Measurements from ENCODE around the gene TMEM239.

The TMEM239 gene

GRCh38 chr20:2851086-2851485, 34.9 kb downstream of the TMEM239 start:
- DNase-seq: no peak

- DNase-seq: no peak
Measured at GRCh38 chr20:2858591-2858990, 42.4 kb downstream of the TMEM239 start.

DNA sequence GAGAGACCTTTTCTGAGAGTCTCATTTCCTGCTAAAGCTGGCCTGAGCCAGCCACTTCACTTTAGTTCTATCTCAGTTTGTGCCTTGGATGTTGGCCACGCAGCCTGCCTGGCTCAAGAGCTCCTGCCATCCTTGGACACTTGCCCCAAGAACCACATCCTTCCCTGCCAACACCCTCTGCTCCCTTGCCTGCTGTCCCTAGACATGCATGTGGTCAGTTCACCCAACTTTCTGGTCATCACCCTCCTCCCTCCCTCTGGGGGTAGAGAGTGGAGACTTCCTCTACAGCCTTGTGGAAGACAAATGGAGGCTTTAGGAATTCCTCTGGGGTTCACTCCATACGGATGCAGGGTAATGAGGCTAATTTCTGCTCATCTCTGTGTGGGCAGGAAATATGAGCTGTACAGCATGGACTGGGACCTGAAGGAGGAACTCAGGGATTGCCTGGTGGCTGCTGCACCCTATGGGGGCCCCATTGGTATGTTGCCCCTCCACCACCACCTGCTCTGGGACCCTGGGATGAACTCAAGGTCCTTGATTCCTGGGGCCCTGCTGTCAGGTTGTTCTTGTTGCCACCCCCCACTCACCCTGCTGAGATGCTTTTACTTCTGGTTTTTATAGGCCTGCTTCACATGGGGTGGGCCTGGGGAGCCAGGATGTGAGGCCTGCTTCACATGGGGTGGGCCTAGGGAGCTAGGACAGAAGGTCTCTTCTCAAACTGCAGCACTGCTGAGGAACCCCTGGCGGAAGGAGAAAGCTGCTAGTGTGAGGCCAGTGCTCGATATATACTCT, 43.4 kb downstream of the TMEM239 start:
- no peak for DNase-seq

GRCh38 chr20:2864626-2865025, 48.5 kb downstream of the TMEM239 start:
- DNase-seq: no peak

GRCh38 chr20:2865101-2865500, 48.9 kb downstream of the TMEM239 start:
- DNase-seq: no peak

- DNase-seq: no peak
Measured at GRCh38 chr20:2865630-2866029, 49.5 kb downstream of the TMEM239 start.

- no peak for DNase-seq
Measured at GRCh38 chr20:2866236-2866635, 50.1 kb downstream of the TMEM239 start.

DNA sequence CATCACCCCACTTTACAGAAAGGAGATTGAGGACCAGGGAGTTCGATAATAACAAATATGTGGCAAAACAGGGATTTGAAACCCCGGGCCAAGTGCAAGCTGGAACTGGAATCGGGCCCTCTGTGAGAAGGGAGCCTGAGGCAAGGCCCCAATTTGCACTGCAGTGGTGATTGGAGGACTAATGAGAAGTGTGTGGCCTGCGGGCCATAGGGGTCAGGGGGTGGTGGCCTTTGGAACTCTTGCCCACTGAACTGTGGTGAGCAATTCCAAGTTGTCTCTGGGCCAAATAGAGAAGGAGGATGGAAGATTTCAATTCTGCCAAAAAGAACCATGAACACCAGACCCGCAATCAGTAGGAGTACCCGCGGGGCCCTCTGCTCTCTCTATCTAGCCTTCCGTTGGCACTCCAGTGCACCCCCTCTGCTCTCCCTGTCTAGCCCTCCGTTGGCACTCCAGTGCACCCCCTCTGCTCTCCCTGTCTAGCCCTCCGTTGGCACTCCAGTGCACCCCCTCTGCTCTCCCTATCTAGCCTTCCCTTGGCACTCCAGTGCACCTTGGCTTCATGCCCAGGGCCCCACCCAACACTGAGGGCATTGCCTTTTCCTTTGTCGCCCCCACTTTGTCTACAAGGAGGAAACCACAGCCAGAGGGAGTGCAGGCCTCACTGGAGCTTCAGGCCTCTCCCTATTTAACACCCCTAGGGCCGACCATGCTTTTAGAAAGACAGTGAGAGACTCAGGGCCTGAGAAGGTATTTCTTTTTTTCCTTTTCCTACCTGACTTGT, 51.1 kb downstream of the TMEM239 start:
- DNase-seq: no peak
